Midbrain (tissue), 1 donor: ENCODE data around the gene U2AF2.

Source experiments
- DNase-seq: peaks from one replicate; lab custom pipeline; 2025; lab: John Stamatoyannopoulos, UW

Gene U2AF2

GRCh38 chr19:55656988-55657747 lies 2.3 kb downstream of the U2AF2 start:
- DNase-seq = no peak

GRCh38 chr19:55658846-55659459 lies 4.1 kb downstream of the U2AF2 start:
- DNase-seq = no peak

- DNase-seq = no peak
These were observed 5.0 kb downstream of the U2AF2 start for GRCh38 chr19:55659822-55660221.

- DNase-seq = no peak
These were observed 5.6 kb downstream of the U2AF2 start for GRCh38 chr19:55660404-55660803.

- no peak for DNase-seq
These were observed 6.2 kb downstream of the U2AF2 start for GRCh38 chr19:55660991-55661390.

- DNase-seq = no peak
These were observed 7.0 kb downstream of the U2AF2 start for GRCh38 chr19:55661826-55662225.

- no peak for DNase-seq
These were observed 9.2 kb downstream of the U2AF2 start for GRCh38 chr19:55663846-55664536.

- DNase-seq = no peak
These were observed 11.6 kb downstream of the U2AF2 start for GRCh38 chr19:55666343-55667005.

GRCh38 chr19:55667006-55667381 lies 12.2 kb downstream of the U2AF2 start:
- DNase-seq = no peak

GRCh38 chr19:55667511-55667910 lies 12.7 kb downstream of the U2AF2 start:
- DNase-seq = no peak

- no peak for DNase-seq
These were observed 13.1 kb downstream of the U2AF2 start for GRCh38 chr19:55667958-55668357.

GRCh38 chr19:55668603-55669348 lies 13.9 kb downstream of the U2AF2 start:
- no peak for DNase-seq

GRCh38 chr19:55669418-55670279 lies 14.8 kb downstream of the U2AF2 start:
- DNase-seq = no peak

GRCh38 chr19:55670280-55671053 lies 15.6 kb downstream of the U2AF2 start:
- DNase-seq = no peak

GRCh38 chr19:55671054-55671378 lies 16.2 kb downstream of the U2AF2 start:
- DNase-seq = no peak

GRCh38 chr19:55672418-55672817 lies 17.6 kb downstream of the U2AF2 start:
- no peak for DNase-seq

- DNase-seq = no peak
These were observed 18.6 kb downstream of the U2AF2 start for GRCh38 chr19:55673465-55673864.

- DNase-seq = no peak
These were observed 19.1 kb downstream of the U2AF2 start for GRCh38 chr19:55673889-55674288.

- no peak for DNase-seq
These were observed 19.6 kb downstream of the U2AF2 start for GRCh38 chr19:55674459-55674840.
